H1 (cell line): ENCODE measurements around the gene EPHA4. TPM values are rescaled to one million over a fixed set of nuclear protein-coding genes. Genes with fewer than 3 reads are reported as not detected.

Experiments
- CTCF ChIA-PET: fragments of 300-600 bp; sonication (Branson Sonifier 250); formaldehyde crosslinking; loops from one replicate; lab custom pipeline; 2021; ENCODE audit not compliant: partially characterized antibody; lab: Charles Lee
- POLR2A ChIA-PET: fragments of 300-600 bp; sonication (Branson Sonifier 250); formaldehyde crosslinking; loops from one replicate; lab custom pipeline; 2021; ENCODE audit warnings: inconsistent platforms; ENCODE audit not compliant: partially characterized antibody; lab: Charles Lee
- DNase-seq, 2 experiments: peaks; one replicate each; pipeline versions ENCODE4 v3.0.0 to v3.0.0-alpha.2; 2010 to 2022; ENCODE audit warnings: low spot score in 2 of 2, low read depth in 1 of 2, mixed read lengths in 1 of 2
- FAIRE-seq: peaks from 2 replicates; lab custom pipeline; 2011; peaks lifted over from hg19 to GRCh38; lab: Jason Lieb, UNC
- H2AFZ ChIP-seq: 2 replicates; pipeline ENCODE4 v1.8.1; 2012; ENCODE audit warnings: low read length, inconsistent platforms
- H2AK5ac ChIP-seq: 2 replicates; pipeline ENCODE4 v1.6.1; 2013; ENCODE audit warnings: low read depth, low read length
- H2BK120ac ChIP-seq: replicated peaks from 2 replicates; pipeline ENCODE3; 2013; ENCODE audit warnings: low read depth, low read length, inconsistent platforms
- H2BK12ac ChIP-seq: 2 replicates; pipeline ENCODE4 v1.6.1; 2013; ENCODE audit warnings: low read depth, low read length
- H2BK15ac ChIP-seq: 2 replicates; pipeline ENCODE4 v1.6.1; 2013; ENCODE audit warnings: low read length
- H2BK20ac ChIP-seq: 2 replicates; pipeline ENCODE4 v1.6.1; 2013; ENCODE audit warnings: low read length
- H2BK5ac ChIP-seq: 2 replicates; pipeline ENCODE4 v1.6.1; 2013; ENCODE audit warnings: low read depth, low read length
- H3K14ac ChIP-seq: 2 replicates; pipeline ENCODE4 v1.6.1; 2013; ENCODE audit warnings: inconsistent platforms; ENCODE audit not compliant: insufficient read length
- H3K18ac ChIP-seq: 2 replicates; pipeline ENCODE4 v1.6.1; 2013; ENCODE audit warnings: low read length; ENCODE audit errors: extremely low read depth
- H3K23ac ChIP-seq: 2 replicates; pipeline ENCODE4 v1.6.1; 2013; ENCODE audit warnings: inconsistent platforms; ENCODE audit not compliant: insufficient read length
- H3K23me2 ChIP-seq: 2 replicates; pipeline ENCODE4 v1.6.1; 2013; ENCODE audit warnings: low read depth, low read length
- H3K27ac ChIP-seq: 2 replicates; pipeline ENCODE4 v1.6.1; 2011; ENCODE audit warnings: low read depth, low read length, inconsistent platforms
- H3K27me3 ChIP-seq, 4 experiments: replicated peaks in 1 of 4; 1 replicate in 1 of 4; 2 replicates in 3 of 4; pipeline versions ENCODE4 v1.6.1 to v1.8.1; 2011 to 2013; ENCODE audit warnings: low read length in 3 of 4, mild to moderate bottlenecking in 3 of 4, inconsistent platforms in 2 of 4, mixed read lengths in 2 of 4, moderate library complexity in 1 of 4; ENCODE audit not compliant: control insufficient read depth in 3 of 4, insufficient read depth in 3 of 4; ENCODE audit errors: extremely low read depth in 1 of 4
- H3K36me3 ChIP-seq, 4 experiments: 2 replicates each; pipeline versions ENCODE4 v1.6.1 to v1.8.1; 2011 to 2013; ENCODE audit warnings: mild to moderate bottlenecking in 4 of 4, low read length in 3 of 4, moderate library complexity in 2 of 4, control low read depth in 1 of 4, inconsistent platforms in 1 of 4; ENCODE audit not compliant: insufficient read depth in 4 of 4, control insufficient read depth in 2 of 4
- H3K4ac ChIP-seq: replicated peaks from 2 replicates; pipeline ENCODE3; 2013; ENCODE audit warnings: low read length, low read depth, mixed read lengths, inconsistent platforms; ENCODE audit not compliant: insufficient read length
- H3K4me1 ChIP-seq, 4 experiments: replicated peaks in 1 of 4; 1 replicate in 1 of 4; 2 replicates in 3 of 4; pipeline versions ENCODE4 v1.6.1 to v1.8.1; 2011 to 2013; ENCODE audit warnings: low read length in 3 of 4, inconsistent platforms in 2 of 4, mixed read lengths in 1 of 4; ENCODE audit not compliant: insufficient read depth in 4 of 4, control insufficient read depth in 3 of 4
- H3K4me2 ChIP-seq, 2 experiments: 2 replicates each; pipeline versions ENCODE4 v1.6.1 to v1.8.1; 2011 to 2013; ENCODE audit warnings: low read depth in 2 of 2, low read length in 2 of 2, control low read depth in 1 of 2, inconsistent platforms in 1 of 2, mild to moderate bottlenecking in 1 of 2; ENCODE audit not compliant: insufficient read depth in 1 of 2
- H3K4me3 ChIP-seq, 4 experiments: fragments of 200-600, 300-600 bp in 1 of 4; sonication (generic), shearing (Covaris generic), sonication (Bioruptor Twin) in 1 of 4; 2 replicates each; pipeline versions ENCODE4 v1.5.1 to v1.8.1; 2011 to 2016; ENCODE audit warnings: low read length in 4 of 4, low read depth in 3 of 4, control low read depth in 2 of 4, inconsistent platforms in 2 of 4, mild to moderate bottlenecking in 2 of 4, mixed read lengths in 1 of 4, moderate library complexity in 1 of 4; ENCODE audit not compliant: insufficient read depth in 2 of 4; ENCODE audit errors: extremely low read depth in 1 of 4
- H3K56ac ChIP-seq: replicated peaks from 2 replicates; pipeline ENCODE3; 2013; ENCODE audit warnings: low read depth, mild to moderate bottlenecking, mixed read lengths, low read length, inconsistent platforms; ENCODE audit not compliant: insufficient read length
- H3K79me1 ChIP-seq: 2 replicates; pipeline ENCODE4 v1.6.1; 2013; ENCODE audit warnings: low read depth, low read length, control low read depth
- H3K79me2 ChIP-seq, 2 experiments: 2 replicates each; pipeline versions ENCODE4 v1.6.1 to v1.8.1; 2012 to 2013; ENCODE audit warnings: low read length in 2 of 2, mild to moderate bottlenecking in 2 of 2, inconsistent platforms in 1 of 2; ENCODE audit not compliant: insufficient read depth in 2 of 2, control insufficient read depth in 1 of 2
- H3K9ac ChIP-seq, 4 experiments: replicated peaks in 1 of 4; 1 replicate in 1 of 4; 2 replicates in 3 of 4; pipeline versions ENCODE4 v1.6.1 to v1.8.1; 2011 to 2013; ENCODE audit warnings: low read depth in 3 of 4, low read length in 3 of 4, control low read depth in 2 of 4, mild to moderate bottlenecking in 2 of 4, moderate library complexity in 2 of 4, inconsistent platforms in 1 of 4; ENCODE audit errors: extremely low read depth in 1 of 4
- H3K9me3 ChIP-seq, 2 experiments: 2 replicates each; pipeline versions ENCODE4 v1.6.1 to v1.8.1; 2012 to 2013; ENCODE audit warnings: mild to moderate bottlenecking in 2 of 2, moderate library complexity in 2 of 2, control low read depth in 1 of 2, inconsistent platforms in 1 of 2, low read depth in 1 of 2, low read length in 1 of 2, mixed read lengths in 1 of 2; ENCODE audit not compliant: insufficient read depth in 2 of 2
- H4K20me1 ChIP-seq, 2 experiments: replicated peaks in 1 of 2; 2 replicates each; pipeline versions ENCODE3 to v1.8.1; 2011 to 2013; ENCODE audit warnings: inconsistent platforms in 2 of 2, low read length in 2 of 2, mild to moderate bottlenecking in 1 of 2; ENCODE audit not compliant: insufficient read depth in 2 of 2, control insufficient read depth in 1 of 2
- H4K5ac ChIP-seq: 2 replicates; pipeline ENCODE4 v1.6.1; 2013; ENCODE audit warnings: low read length, low read depth, mixed read lengths, inconsistent platforms; ENCODE audit not compliant: insufficient read length
- H4K8ac ChIP-seq: 2 replicates; pipeline ENCODE4 v1.8.0; 2013; ENCODE audit warnings: mild to moderate bottlenecking, moderate library complexity, low read length, inconsistent platforms; ENCODE audit not compliant: insufficient read depth; ENCODE audit errors: extremely low read depth
- H4K91ac ChIP-seq: replicated peaks from 2 replicates; pipeline ENCODE3; 2013; ENCODE audit warnings: low read length, mixed read lengths, inconsistent platforms; ENCODE audit not compliant: insufficient read length
- CEBPB ChIP-seq: IDR thresholded peaks from 2 replicates; pipeline ENCODE4 v1.6.1; 2012; ENCODE audit warnings: low read depth, low read length
- CTBP2 ChIP-seq: IDR thresholded peaks from 2 replicates; pipeline ENCODE4 v1.7.0; 2011; ENCODE audit warnings: borderline replicate concordance, mild to moderate bottlenecking, moderate library complexity, mixed read lengths, low read length; ENCODE audit not compliant: insufficient read depth, insufficient read length
- HDAC6 ChIP-seq: IDR thresholded peaks from one replicate; pipeline ENCODE4 v1.7.1; 2012; ENCODE audit warnings: low read depth, mild to moderate bottlenecking, inconsistent platforms, low read length, moderate library complexity
- RXRA ChIP-seq: IDR thresholded peaks from 2 replicates; pipeline ENCODE4 v1.6.1; 2011; ENCODE audit warnings: low read depth, mild to moderate bottlenecking, low read length, moderate library complexity; ENCODE audit not compliant: insufficient read depth
- TBP ChIP-seq: IDR thresholded peaks from 2 replicates; pipeline ENCODE4 v1.6.1; 2011; ENCODE audit warnings: low read depth, low read length, improper control_type of control experiment
- TCF12 ChIP-seq: IDR thresholded peaks from 2 replicates; pipeline ENCODE4 v1.6.1; 2011; ENCODE audit warnings: low read depth, mild to moderate bottlenecking, low read length
- YY1 ChIP-seq: IDR thresholded peaks from 2 replicates; pipeline ENCODE4 v1.6.1; 2011; ENCODE audit warnings: low read depth, mild to moderate bottlenecking, low read length
- WGBS, 2 experiments: shearing (Covaris generic) in 1 of 2; methylation state at CpG; one replicate each; pipeline versions ENCODE4 v1.1.6 to v1.1.7; 2013 to 2015; ENCODE audit warnings: low lambda C conversion rate in 2 of 2, mixed read lengths in 2 of 2, inconsistent platforms in 1 of 2, low coverage in 1 of 2, missing lambda C conversion rate in 1 of 2; ENCODE audit not compliant: insufficient replicate concordance in 2 of 2, insufficient coverage in 1 of 2, insufficient read length in 1 of 2; ENCODE audit errors: extremely low coverage in 1 of 2, missing lambda C conversion rate in 1 of 2; 5-methylcytosine and 5-hydroxymethylcytosine counted together
- polyA plus RNA-seq, 7 experiments: library from polyadenylated mRNA; depleted of rRNA in 3 of 7; stranded (reverse) in 5 of 7; unstranded in 2 of 7; fragments of >200 nt in 5 of 7; fragments of 200-250 nt in 2 of 7; gene quantifications; 1 replicate in 5 of 7; 2 replicates in 1 of 7; 4 replicates in 1 of 7; pipeline versions ENCODE4 v1.2.1 to v1.2.3, GENCODE V29; 2011 to 2013; ENCODE audit warnings: missing spikeins in 2 of 7, mixed read lengths in 2 of 7
- total RNA-seq: library from RNA; stranded (reverse); fragmentation: NEBNext Ultra II Directional; extraction: Animal tissue kit (Norgen Biotek cat#: 25700); gene quantifications from 2 replicates; pipeline ENCODE4 v1.2.1, GENCODE V29; 2021
- TF ChIP-seq, protein P1 (sequence below): IDR thresholded peaks from 2 replicates; pipeline ENCODE4 v1.6.1; 2012; ENCODE audit warnings: inconsistent platforms

EPHA4 gene
- total and polyA plus RNA-seq, 2 of the 8 experiments (the other 6 are each of a cell fraction or from before 2014, with no cell fraction given), result 4.3 to 5.7 TPM

DNA sequence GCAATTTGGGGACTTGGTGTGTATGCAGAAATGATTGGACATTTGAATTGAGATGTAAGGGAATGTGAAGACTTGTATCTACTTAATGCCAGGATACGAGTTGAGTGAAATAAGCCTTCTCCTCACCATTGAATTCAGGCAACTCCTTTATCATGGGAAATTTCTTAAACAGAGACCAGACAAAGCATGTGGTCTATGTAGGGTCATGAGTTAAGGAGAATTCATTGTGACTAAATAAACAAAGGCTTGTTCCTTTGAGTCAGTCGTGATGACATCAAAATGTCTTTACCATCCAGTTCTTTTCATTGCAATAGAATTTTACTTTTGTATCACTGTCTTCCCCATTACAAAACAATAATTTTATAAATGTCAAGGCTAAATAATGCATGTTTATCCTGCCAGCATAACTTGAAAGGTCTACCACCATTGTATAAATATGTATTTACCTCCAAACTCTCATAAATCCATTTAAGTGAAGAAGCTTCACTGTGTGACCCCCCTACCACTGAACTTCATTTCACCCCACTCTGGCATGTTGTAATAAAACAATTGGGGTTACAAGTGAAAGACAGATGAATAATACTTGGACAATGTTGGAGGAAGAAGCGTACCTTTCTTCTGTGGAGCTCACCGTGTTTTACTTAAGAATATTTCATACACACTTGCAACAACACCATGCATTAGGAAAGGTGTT, 149.4 kb downstream of the EPHA4 start:
- no peak overlapping the region for H2AFZ ChIP-seq
- no peak overlapping the region for H3K4me3 ChIP-seq
- no peaks in the 10 kb centered on the region for H3K9me3 ChIP-seq
- no peaks in the 10 kb centered on the region for H3K27me3 ChIP-seq
- no peak overlapping the region for H4K91ac ChIP-seq
- no peak overlapping the region for H3K56ac ChIP-seq
- no peak overlapping the region for H3K9ac ChIP-seq
- peaks cover 0 to 10% (median 3%) of the 10 kb centered on the region in 4 experiments; a peak in 4 of 8 replicates for H3K36me3 ChIP-seq
- ChIA-PET CTCF (no interaction called here), POLR2A (no interaction called here)
- no peak overlapping the region for H2AK5ac ChIP-seq
- no peak overlapping the region for H4K5ac ChIP-seq
- no peak overlapping the region for H3K4me2 ChIP-seq
- H3K23me2 ChIP-seq, result no peaks in the 10 kb centered on the region
- no peak overlapping the region for H2BK20ac ChIP-seq
- no peak overlapping the region for H3K4ac ChIP-seq
- no peak overlapping the region for H3K23ac ChIP-seq
- H3K79me1 ChIP-seq, result no peaks in the 10 kb centered on the region
- H4K20me1 ChIP-seq, result no peaks in the 10 kb centered on the region
- no peak overlapping the region for H4K8ac ChIP-seq
- no peak overlapping the region for H2BK5ac ChIP-seq
- DNase-seq, result no peak
- FAIRE-seq, result no peak
- H2BK120ac ChIP-seq, result no peak overlapping the region
- H3K27ac ChIP-seq, result no peak overlapping the region
- H3K4me1 ChIP-seq, result no peaks in the 10 kb centered on the region
- no peaks in the 10 kb centered on the region for H3K79me2 ChIP-seq
- H3K14ac ChIP-seq, result no peak overlapping the region
- TF ChIP-seq, protein P1, sequence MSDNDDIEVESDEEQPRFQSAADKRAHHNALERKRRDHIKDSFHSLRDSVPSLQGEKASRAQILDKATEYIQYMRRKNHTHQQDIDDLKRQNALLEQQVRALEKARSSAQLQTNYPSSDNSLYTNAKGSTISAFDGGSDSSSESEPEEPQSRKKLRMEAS, result no peak
- TF ChIP-seq HDAC6 (no peak), RXRA (no peak), TCF12 (no peak), CTBP2 (no peak), CEBPB (no peak), YY1 (no peak), TBP (no peak)
- TF ChIP-seq, all 59 proteins: peak for 0
- no peak overlapping the region for H2BK15ac ChIP-seq
- 92% methylated on average over 4 of the region's 4 CpGs; no CpG with 5 or more reads in 1 of the 2 experiments for WGBS, 2 experiments
- no peak overlapping the region for H3K18ac ChIP-seq
- no peak overlapping the region for H2BK12ac ChIP-seq
